ENCODE data around the gene HIVEP1. TPM values are rescaled to one million over a fixed set of nuclear protein-coding genes. Genes with fewer than 3 reads are reported as not detected.

HIVEP1 gene
- total RNA-seq, 4 donors from 2014 or later = 14.9 to 30.6 (median 22.2) TPM

DNA sequence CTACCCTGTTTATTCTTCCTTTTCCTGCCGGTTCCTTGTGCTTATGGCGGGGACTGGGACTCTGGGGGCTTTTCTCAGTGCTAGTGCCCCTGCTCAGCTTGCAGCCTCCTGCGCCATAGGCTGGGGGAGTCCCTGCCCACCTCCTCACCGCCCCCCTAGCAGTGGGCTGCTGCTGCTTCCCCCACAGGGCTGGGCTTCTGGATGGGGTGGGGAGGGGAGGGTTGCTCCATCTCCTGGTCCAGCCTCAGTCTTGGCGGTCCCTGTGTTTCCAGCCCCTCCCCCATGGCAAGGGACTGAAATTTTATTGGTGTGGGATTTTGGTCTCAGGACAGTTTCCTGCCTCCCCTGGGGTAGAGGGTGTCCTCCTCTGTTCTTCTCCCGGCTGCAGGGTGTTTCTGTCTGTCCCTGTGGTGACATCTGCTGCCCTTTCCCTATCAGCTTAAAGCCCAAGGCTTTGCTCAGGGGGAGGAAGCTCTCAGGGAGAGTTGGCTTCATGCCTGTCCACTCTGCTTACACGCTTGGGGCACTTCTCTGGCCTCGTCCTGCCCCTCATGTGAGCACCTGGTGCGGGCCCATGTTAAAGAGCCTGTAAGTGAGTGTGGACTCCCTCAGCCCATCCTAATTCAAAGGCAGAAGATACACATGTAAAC is 100.6 kb downstream of the HIVEP1 start:
- Histone ChIP-seq H3K4me3 (no peak overlapping the region), H3K36me3 (peaks cover 0 to 61% (median 0%) of the 10 kb centered on the region in 3 donors), H3K27me3 (no peaks in the 10 kb centered on the region), H3K27ac (no peak overlapping the region), H3K9me3 (peaks cover 0 to 21% (median 4%) of the 10 kb centered on the region in 4 donors), H3K4me1 (no peaks in the 10 kb centered on the region)
- no peak for TF ChIP-seq EP300 (IDR thresholded peaks at IDR 0.05)
- TF ChIP-seq, protein P1, sequence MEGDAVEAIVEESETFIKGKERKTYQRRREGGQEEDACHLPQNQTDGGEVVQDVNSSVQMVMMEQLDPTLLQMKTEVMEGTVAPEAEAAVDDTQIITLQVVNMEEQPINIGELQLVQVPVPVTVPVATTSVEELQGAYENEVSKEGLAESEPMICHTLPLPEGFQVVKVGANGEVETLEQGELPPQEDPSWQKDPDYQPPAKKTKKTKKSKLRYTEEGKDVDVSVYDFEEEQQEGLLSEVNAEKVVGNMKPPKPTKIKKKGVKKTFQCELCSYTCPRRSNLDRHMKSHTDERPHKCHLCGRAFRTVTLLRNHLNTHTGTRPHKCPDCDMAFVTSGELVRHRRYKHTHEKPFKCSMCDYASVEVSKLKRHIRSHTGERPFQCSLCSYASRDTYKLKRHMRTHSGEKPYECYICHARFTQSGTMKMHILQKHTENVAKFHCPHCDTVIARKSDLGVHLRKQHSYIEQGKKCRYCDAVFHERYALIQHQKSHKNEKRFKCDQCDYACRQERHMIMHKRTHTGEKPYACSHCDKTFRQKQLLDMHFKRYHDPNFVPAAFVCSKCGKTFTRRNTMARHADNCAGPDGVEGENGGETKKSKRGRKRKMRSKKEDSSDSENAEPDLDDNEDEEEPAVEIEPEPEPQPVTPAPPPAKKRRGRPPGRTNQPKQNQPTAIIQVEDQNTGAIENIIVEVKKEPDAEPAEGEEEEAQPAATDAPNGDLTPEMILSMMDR (IDR thresholded peaks at IDR 0.05) = no peak
- no peak for TF ChIP-seq POLR2A (IDR thresholded peaks at IDR 0.05)
- 87 to 93% methylated on average over 9 of the region's 9 CpGs for WGBS, 2 donors
- no peak for DNase-seq (ENCODE audit: low spot score in 2 of 2)

DNA sequence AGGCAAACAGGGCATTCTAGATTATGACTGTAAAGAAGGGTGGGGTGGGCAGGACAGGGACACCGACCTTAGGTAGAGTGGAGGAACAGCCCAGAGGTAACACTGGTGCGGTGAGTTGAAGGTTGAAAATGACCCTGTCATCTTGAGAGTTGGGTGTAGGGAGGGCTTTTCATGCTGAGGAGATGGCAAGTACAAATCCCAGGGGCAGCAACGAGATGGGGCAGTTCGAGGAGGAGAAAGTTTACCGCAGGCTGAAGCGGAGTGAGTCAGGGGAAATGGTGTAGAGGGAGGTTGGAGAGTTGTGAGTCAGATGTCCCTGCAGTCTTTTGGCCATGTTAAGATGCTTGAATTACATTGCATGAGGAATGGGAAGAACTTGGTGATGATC is 101.1 kb downstream of the HIVEP1 start:
- WGBS, 2 donors = 95 to 96% methylated on average over 6 of the region's 6 CpGs
- TF ChIP-seq, protein P1 (IDR thresholded peaks at IDR 0.05) = no peak
- TF ChIP-seq EP300 (IDR thresholded peaks at IDR 0.05) = no peak
- no peak for TF ChIP-seq POLR2A (IDR thresholded peaks at IDR 0.05)
- Histone ChIP-seq H3K36me3 (peaks cover 0 to 60% (median 0%) of the 10 kb centered on the region in 3 donors), H3K9me3 (peaks cover 0 to 24% (median 4%) of the 10 kb centered on the region in 4 donors), H3K27me3 (no peaks in the 10 kb centered on the region), H3K4me3 (no peak overlapping the region), H3K4me1 (no peaks in the 10 kb centered on the region), H3K27ac (no peak overlapping the region)
- no peak for DNase-seq (ENCODE audit: low spot score in 2 of 2)

DNA sequence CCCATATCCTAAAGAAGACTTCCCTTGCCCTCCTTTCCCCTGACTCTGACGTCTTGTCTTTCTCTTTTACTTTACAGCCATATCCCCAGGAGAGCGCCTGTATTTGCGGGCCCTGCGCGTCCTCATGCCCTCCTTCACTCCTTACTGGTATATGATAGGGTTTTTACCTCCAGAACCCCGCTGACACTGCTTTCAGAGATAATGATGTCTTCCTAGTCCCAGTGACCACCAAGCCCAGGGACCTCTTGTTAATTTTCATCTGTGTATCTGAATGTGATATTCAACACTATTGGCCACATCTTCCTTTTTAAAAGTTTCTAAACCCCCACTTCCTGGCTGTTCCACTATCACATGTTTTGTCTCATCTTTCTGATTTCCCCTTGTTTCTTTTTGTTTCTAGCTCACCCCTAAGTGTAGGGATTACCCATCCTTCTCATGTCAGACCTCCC is 102.0 kb downstream of the HIVEP1 start:
- Histone ChIP-seq H3K27ac (no peak overlapping the region), H3K9me3 (peaks cover 0 to 25% (median 4%) of the 10 kb centered on the region in 4 donors), H3K4me3 (no peak overlapping the region), H3K4me1 (no peaks in the 10 kb centered on the region), H3K27me3 (no peaks in the 10 kb centered on the region), H3K36me3 (peaks cover 0 to 52% (median 0%) of the 10 kb centered on the region in 3 donors)
- TF ChIP-seq EP300 (IDR thresholded peaks at IDR 0.05) = no peak
- TF ChIP-seq, protein P1 (IDR thresholded peaks at IDR 0.05) = no peak
- no peak for TF ChIP-seq POLR2A (IDR thresholded peaks at IDR 0.05)
- WGBS, 2 donors = 89 to 91% methylated on average over 6 of the region's 6 CpGs
- DNase-seq (ENCODE audit: low spot score in 2 of 2) = no peak

DNA sequence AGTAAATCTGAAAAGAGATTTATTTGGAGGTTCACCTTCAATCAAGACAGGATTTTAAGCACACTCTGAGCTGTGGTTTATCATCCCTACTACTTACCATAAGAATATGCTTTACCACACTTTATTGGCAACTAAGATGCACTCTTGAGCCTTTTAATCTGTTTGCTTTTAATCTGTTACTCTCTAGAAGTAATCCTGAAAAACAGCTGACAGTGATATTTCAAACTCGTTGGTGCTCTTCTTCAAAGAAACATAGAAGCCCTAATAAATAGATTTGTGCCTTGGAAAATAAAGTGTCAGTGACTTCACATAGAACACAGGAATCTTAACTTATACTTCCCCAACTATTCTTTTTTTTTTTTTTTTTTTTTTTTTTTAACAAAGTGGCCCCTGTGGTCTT is 102.9 kb downstream of the HIVEP1 start:
- Histone ChIP-seq H3K27me3 (no peaks in the 10 kb centered on the region), H3K4me3 (no peak overlapping the region), H3K27ac (no peak overlapping the region), H3K9me3 (peaks cover 0 to 25% (median 4%) of the 10 kb centered on the region in 4 donors), H3K4me1 (no peaks in the 10 kb centered on the region), H3K36me3 (peaks cover 0 to 52% (median 0%) of the 10 kb centered on the region in 3 donors)
- no peak for DNase-seq (ENCODE audit: low spot score in 2 of 2)
- TF ChIP-seq, protein P1 (IDR thresholded peaks at IDR 0.05) = no peak
- TF ChIP-seq EP300 (IDR thresholded peaks at IDR 0.05) (no peak), POLR2A (IDR thresholded peaks at IDR 0.05) (no peak)
- WGBS, 2 donors = 76 to 79% methylated on average over 1 of the region's 1 CpG

DNA sequence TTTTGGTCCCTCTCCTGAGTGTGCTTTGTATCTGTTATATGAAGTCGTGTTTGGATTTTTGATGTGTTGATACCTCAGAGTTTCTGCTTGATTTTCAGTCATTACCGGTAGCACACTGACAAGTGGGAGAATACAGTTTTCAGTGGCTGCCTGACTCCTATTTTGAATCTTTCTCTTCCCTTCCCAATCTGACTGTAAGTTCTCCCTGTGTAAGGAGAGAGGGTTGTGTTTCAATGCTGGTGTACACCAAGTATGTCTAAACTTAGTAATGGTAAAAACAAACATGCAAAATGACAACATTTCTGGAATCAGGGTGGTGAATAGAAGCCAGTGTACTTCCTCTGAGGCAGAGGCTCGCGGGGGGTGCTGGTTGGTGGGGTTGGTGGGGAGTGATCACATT is 103.4 kb downstream of the HIVEP1 start:
- Histone ChIP-seq H3K27ac (no peak overlapping the region), H3K36me3 (peaks cover 0 to 52% (median 0%) of the 10 kb centered on the region in 3 donors), H3K27me3 (no peaks in the 10 kb centered on the region), H3K4me1 (no peaks in the 10 kb centered on the region), H3K9me3 (peaks cover 0 to 25% (median 4%) of the 10 kb centered on the region in 4 donors), H3K4me3 (no peak overlapping the region)
- DNase-seq (ENCODE audit: low spot score in 2 of 2) = no peak
- WGBS, 2 donors = 94 to 98% methylated on average over 4 of the region's 4 CpGs
- TF ChIP-seq EP300 (IDR thresholded peaks at IDR 0.05) = no peak
